ENCODE measurements around the gene FHIP2A.
"Not testable (repeated sequence)": the region's sequence is repeated elsewhere in the genome, so short reads cannot be mapped to it uniquely, and the experiment has no call there.

The FHIP2A gene

GRCh38 chr10:114821293-114821914 is at the start of gene FHIP2A:
Gene FHIP2A (plus strand): TSS chr10:114821780. CDS start chr10:114822079, 299 bp downstream.
- intact Hi-C loops (cut with DNase I): no loop called here
- DNase-seq: peak; percentile 48 to 95 (median 67)

GRCh38 chr10:114772496-114773196 is 48.9 kb upstream of the FHIP2A start:
- no peak for DNase-seq

GRCh38 chr10:114773197-114773532 is 48.4 kb upstream of the FHIP2A start:
- intact Hi-C loops (cut with DNase I): no loop called here
- no peak for DNase-seq

More at GRCh38 chr10:114772496-114773196, 48.9 kb upstream of the FHIP2A start:
- intact Hi-C loops (cut with DNase I): no loop called here

- intact Hi-C loops (cut with DNase I); DNase-seq: not testable (repeated sequence)
Measured at GRCh38 chr10:114775082-114775481, 46.5 kb upstream of the FHIP2A start.

- intact Hi-C loops (cut with DNase I): no loop called here
- DNase-seq: no peak
Measured at GRCh38 chr10:114777415-114777814, 44.2 kb upstream of the FHIP2A start.

GRCh38 chr10:114779803-114780576 is 41.6 kb upstream of the FHIP2A start:
- intact Hi-C loops (cut with DNase I): no loop called here
- no peak for DNase-seq

GRCh38 chr10:114780577-114781184 is 40.9 kb upstream of the FHIP2A start:
- intact Hi-C loops (cut with DNase I): no loop called here

GRCh38 chr10:114782666-114783065 is 38.9 kb upstream of the FHIP2A start:
- DNase-seq: no peak
- intact Hi-C loops (cut with DNase I): no loop called here

More at GRCh38 chr10:114780577-114781184, 40.9 kb upstream of the FHIP2A start:
- no peak for DNase-seq

GRCh38 chr10:114783686-114784085 is 37.9 kb upstream of the FHIP2A start:
- intact Hi-C loops (cut with DNase I): no loop called here
- DNase-seq: no peak

- intact Hi-C loops (cut with DNase I): loop anchor here (2.0 to 5.0 kb wide), 3 partner anchors 234 to 484 kb away; no protein-coding TSS in a partner anchor
- not testable (repeated sequence) for DNase-seq
Measured at GRCh38 chr10:114786492-114786891, 35.1 kb upstream of the FHIP2A start.

- not testable (repeated sequence) for DNase-seq
- intact Hi-C loops (cut with DNase I): loop anchor here (2.0 to 5.0 kb wide), 3 partner anchors 234 to 485 kb away; no protein-coding TSS in a partner anchor
Measured at GRCh38 chr10:114787131-114787530, 34.4 kb upstream of the FHIP2A start.

- intact Hi-C loops (cut with DNase I): no loop called here
Measured at GRCh38 chr10:114791768-114792167, 29.8 kb upstream of the FHIP2A start.

GRCh38 chr10:114795039-114795438 is 26.5 kb upstream of the FHIP2A start:
- no peak for DNase-seq
- intact Hi-C loops (cut with DNase I): no loop called here

More at GRCh38 chr10:114791768-114792167, 29.8 kb upstream of the FHIP2A start:
- DNase-seq: no peak

- intact Hi-C loops (cut with DNase I): no loop called here
- no peak for DNase-seq
Measured at GRCh38 chr10:114800361-114800760, 21.2 kb upstream of the FHIP2A start.

GRCh38 chr10:114801411-114801813 is 20.2 kb upstream of the FHIP2A start:
- DNase-seq: no peak
- intact Hi-C loops (cut with DNase I): no loop called here

- intact Hi-C loops (cut with DNase I): no loop called here
- DNase-seq: no peak
Measured at GRCh38 chr10:114802177-114802576, 19.4 kb upstream of the FHIP2A start.

- intact Hi-C loops (cut with DNase I): no loop called here
- DNase-seq: no peak
Measured at GRCh38 chr10:114806562-114807391, 14.8 kb upstream of the FHIP2A start.

- DNase-seq: no peak
- intact Hi-C loops (cut with DNase I): no loop called here
Measured at GRCh38 chr10:114808982-114809381, 12.6 kb upstream of the FHIP2A start.

- intact Hi-C loops (cut with DNase I): no loop called here
- DNase-seq: no peak
Measured at GRCh38 chr10:114810926-114811325, 10.7 kb upstream of the FHIP2A start.

GRCh38 chr10:114811862-114812261 is 9.7 kb upstream of the FHIP2A start:
- intact Hi-C loops (cut with DNase I): no loop called here
- no peak for DNase-seq
